ENCODE results near the gene SURF1.
"Not testable (repeated sequence)": the region's sequence is repeated elsewhere in the genome, so short reads cannot be mapped to it uniquely, and the experiment has no call there.

Gene SURF1

DNA sequence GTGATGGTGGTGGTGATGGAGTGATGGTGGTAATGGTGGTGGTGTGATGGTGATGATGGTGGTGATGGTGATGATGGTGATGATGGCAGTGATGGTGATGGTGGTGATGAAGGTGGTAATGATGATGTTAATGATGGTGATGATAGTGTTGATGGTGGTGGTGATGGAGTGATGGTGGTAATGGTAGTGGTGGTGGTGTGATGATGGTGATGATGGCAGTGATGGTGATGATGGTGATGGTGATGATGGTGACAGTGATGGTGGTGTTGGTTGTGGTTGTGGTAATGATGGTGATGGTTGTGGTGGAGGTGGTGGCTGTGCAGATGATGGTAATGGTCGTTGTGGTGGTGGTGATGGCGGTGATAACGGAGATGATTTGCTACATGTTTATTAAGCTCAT is 27.2 kb upstream of the SURF1 start:
- no peak for DNase-seq

DNA sequence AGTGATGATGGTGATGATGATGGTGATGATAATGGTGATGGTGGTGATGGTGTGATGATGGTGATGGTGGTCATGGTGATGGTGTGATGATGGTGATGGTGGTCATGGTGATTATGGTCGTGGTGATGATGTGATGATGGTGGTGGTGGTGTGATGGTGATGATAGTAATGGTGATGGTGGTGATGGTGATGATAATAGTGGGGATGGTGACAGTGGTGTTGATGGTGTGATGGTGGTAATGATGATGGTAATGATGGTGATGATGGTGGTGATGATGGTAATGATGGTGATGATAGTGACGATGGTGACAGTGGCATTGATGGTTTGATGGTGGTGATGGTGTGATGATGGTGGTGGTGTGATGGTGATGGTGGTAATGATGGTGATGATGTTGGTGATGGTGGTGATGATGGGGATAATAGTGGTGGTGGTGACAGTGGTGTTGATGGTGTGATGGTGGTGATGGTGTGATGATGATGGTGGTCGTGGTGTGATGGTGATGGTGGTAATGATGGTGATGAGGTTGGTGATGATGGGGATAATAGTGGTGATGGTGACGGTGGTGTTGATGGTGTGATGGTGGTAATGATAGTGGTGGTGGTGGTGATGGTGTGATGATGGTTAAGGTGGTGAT is 26.3 kb upstream of the SURF1 start:
- no peak for DNase-seq

- no peak for DNase-seq
Measured at GRCh38 chr9:133380734-133381133, 24.4 kb upstream of the SURF1 start.

DNA sequence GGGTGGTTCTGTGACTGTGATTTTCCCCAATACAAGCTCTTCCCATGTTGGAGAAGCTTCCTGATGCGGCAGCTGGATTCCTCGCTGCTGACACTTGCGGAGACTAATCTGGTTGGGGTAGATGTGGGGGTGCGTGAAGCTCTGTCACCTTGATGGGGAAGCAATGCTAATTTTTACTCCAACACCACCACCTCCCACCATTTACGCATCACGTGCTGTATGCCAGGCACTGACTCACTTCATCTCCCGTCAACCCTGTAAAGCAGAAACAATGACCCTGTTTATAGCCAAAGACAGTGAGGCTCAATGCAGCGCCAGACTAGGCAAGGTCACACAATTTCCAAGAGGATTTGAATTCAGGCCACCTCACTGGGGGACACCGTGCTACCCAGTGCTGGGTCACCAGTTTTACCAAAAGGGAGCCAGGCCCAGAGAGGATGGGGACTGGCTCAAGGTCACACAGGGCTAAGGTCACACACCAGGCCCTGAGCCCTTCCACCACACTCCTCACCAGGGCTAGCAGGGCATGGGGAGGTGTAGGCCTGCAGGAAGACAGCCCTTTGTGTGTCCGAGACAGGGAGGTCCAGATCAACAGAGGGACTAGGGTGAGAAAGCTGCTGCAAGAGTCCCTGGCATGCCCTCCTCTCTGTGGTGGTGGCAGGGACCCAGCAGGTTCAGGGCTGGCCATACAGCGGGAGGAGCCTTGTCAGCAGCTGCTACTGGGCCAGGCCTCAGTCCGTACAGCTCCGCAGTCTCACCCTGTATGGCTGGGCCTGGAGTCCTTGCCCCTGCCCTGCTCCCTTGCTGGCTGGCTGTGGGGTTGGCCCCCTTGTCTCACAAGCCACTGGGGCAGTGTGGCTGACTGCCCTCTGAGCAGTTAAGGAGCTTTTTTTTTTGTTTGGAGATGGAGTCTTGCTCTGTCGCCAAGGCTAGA is 23.1 kb upstream of the SURF1 start:
- DNase-seq = no peak

GRCh38 chr9:133378408-133378962 is 22.2 kb upstream of the SURF1 start:
- no peak for DNase-seq

DNA sequence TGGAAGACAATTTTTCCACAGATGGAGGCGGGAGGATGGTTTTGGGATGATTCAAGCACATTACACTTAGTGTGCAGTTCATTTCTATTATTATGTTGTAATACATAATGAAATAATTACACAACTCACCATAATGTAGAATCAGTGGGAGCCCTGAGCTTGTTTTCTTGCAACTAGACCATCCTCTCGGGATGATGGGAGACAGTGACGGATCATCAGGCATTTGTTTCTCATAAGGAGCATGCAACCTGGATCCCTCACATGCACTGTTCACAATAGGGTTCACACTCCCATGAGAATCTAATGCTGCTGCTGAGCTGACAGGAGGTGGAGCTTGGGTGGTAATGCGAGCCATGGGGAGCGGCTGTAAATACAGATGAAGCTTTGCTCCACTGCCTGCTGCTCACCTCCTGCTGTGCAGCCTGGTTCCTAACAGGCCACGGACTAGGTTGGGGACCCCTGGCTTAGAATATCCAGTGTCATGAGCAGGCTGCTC is 21.5 kb upstream of the SURF1 start:
- no peak for DNase-seq

- not testable (repeated sequence) for DNase-seq
Measured at GRCh38 chr9:133377280-133377679, 21.0 kb upstream of the SURF1 start.

- DNase-seq = peak; percentile 83 to 93 (median 88)
Measured at GRCh38 chr9:133375724-133376654, 19.7 kb upstream of the SURF1 start, which contains the start of the genes STKLD1 and SURF4. Gene STKLD1 (plus strand): TSS chr9:133376366. CDS start chr9:133376474, 108 bp downstream. Gene SURF4 (minus strand): TSS chr9:133376060. CDS start chr9:133375969, 91 bp downstream.

- DNase-seq = no peak
Measured at GRCh38 chr9:133375116-133375723, 18.9 kb upstream of the SURF1 start.

DNA sequence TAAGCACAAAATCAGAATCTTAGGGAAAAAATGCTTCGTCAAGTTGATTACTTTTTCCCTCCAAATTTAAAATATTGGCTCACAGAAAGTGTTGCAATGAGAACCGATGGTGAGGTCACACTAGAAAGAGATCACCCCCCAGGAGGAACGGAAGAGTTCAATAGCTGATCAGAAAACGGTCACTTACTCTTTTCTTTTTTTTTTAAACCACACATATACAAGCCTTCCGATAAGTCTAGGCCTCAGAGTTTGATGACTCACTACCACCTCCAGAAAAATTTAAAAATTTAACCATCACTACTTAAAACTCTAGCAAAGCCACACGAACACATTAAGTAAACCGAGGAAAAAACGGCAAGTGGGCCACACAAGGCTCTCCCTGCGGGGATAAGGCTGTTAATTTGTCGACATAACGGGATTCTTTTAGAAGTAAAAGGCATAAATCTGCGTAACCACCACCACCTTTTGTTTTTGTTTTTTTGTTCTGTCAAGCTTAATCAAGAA is 18.4 kb upstream of the SURF1 start:
- no peak for DNase-seq

- DNase-seq = no peak
Measured at GRCh38 chr9:133372144-133372543, 15.9 kb upstream of the SURF1 start.

DNA sequence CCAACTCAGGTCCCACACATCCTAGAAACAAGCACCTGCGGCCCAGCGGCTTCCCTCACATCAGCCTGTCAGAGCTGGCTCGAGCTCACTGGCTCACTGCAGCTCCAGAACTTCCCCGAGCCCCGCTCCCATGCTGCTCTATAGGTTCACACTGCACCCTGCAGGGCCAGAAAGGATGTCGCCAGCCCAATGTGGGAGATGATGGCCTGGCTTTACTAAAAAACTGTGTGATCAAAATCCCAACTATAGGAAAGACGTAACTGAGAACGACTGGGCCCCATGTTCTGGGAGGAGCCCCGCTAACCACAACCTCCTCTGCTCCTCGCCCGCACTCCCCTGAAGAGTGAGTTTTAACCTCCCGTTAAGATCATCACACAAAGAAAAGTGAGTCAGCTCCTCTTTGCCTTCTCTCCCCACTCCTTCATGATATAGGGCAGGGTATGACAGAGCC is 15.0 kb upstream of the SURF1 start:
- peak in 3 of 4 experiments; percentile 45 to 63 (median 48) for DNase-seq

- no peak for DNase-seq
Measured at GRCh38 chr9:133370685-133371084, 14.4 kb upstream of the SURF1 start.

- no peak for DNase-seq
Measured at GRCh38 chr9:133369933-133370332, 13.6 kb upstream of the SURF1 start.

DNA sequence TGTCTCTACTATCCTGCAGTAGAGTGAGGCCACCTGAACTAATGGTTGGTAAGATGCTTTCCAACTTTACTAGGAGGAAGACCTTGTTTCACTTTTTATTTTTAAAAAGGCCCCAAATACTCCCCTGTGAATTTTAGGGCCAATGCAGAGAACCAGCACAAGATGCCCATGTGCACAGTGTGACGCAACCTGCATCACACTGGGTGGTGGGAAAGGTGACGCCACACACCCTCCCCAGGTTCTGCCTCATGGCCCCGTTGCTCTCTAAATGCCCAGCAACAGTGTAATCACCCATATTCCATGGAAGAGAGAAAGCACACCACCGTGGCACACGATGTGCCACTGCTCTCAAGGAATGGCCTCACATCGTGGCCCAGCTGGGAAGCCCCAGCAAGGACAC is 13.1 kb upstream of the SURF1 start:
- no peak for DNase-seq

DNA sequence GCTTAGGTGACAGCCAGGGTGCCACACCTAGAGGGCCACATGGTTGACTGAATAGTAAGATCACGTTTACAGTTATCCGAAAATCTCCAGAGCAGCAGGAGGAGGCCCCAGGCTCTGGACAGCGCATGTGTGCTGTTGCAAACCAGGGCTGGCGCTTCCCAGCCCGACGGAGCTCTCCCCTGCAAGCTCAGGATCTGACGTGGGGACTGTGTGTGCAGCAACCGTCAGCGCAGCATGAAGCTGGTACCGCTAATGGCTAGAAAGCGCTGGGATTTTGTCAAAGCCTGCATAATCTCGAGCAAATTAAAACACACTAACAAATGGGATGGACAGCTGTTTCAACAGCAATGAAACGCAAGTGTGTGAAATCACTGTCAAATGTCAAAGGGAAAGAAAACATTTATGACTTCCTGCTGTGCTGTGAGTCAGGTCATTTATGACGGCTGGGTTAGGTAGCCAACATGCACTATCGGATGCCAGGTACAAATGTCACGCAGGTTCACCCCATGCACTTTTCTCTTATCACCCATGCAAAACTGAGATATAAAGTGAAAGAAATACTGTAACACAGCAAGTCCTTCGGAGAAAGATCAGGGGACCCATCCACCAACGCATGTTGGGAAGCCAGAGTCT is 12.1 kb upstream of the SURF1 start:
- DNase-seq = no peak

- no peak for DNase-seq
Measured at GRCh38 chr9:133367778-133368177, 11.5 kb upstream of the SURF1 start.

DNA sequence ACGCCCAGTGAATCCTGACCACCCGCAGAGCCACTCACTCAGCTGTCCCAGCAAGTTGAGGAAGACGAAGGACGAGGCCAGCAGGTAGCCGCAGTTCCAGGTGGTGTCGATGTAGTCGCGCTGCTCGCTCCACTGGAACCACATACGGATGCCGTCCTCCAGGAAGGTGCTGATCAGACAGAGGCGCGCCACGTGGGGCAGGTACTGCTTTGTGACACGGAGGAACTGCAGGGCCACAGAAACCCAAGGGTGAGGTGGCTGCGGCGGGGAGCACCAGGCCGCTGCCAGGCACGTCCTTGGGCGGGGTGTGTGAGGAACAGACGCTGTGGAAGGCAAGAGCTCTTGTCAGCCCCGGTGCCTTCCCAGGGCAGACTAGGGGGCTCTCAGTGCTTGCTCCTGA is 10.9 kb upstream of the SURF1 start:
- no peak for DNase-seq

- no peak for DNase-seq
Measured at GRCh38 chr9:133366435-133366834, 10.1 kb upstream of the SURF1 start.

- no peak for DNase-seq
Measured at GRCh38 chr9:133362359-133363044, 6.2 kb upstream of the SURF1 start.

All from activated naive CD4-positive, alpha-beta T cell (primary cell).